Natural killer cell (primary cell): ENCODE measurements around the gene STX11. TPM values are rescaled to one million over a fixed set of nuclear protein-coding genes. Genes with fewer than 3 reads are reported as not detected.

Experiments used
- ATAC-seq, 3 donors: fragments of 150-1000 bp in 2 of 3; fragments of 200-7000 bp in 1 of 3; cut with Tn5 transposase; 1 replicate in 1 of 3; 2 replicates in 2 of 3; pipeline ENCODE4 v1.10.0; 2021; ENCODE audit warnings: mild to moderate bottlenecking in 2 of 3, moderate library complexity in 2 of 3
- DNase-seq, 2 donors: peaks; one replicate each; pipeline versions ENCODE4 v3.0.0 to v3.0.0-alpha.2; 2013 to 2021; ENCODE audit warnings: mixed read lengths in 1 of 2
- H3K27ac ChIP-seq: one replicate; pipeline ENCODE4 v1.5.1; 2013; ENCODE audit warnings: mild to moderate bottlenecking, low read length
- H3K27me3 ChIP-seq: one replicate; pipeline ENCODE4 v1.6.1; 2013; ENCODE audit warnings: low read length; ENCODE audit not compliant: control insufficient read depth, insufficient read depth
- H3K36me3 ChIP-seq: one replicate; pipeline ENCODE4 v1.6.1; 2013; ENCODE audit warnings: low read length; ENCODE audit not compliant: control insufficient read depth, insufficient read depth
- H3K4me1 ChIP-seq: one replicate; pipeline ENCODE4 v1.6.1; 2013; ENCODE audit warnings: low read length; ENCODE audit not compliant: control insufficient read depth, insufficient read depth
- H3K4me3 ChIP-seq: one replicate; pipeline ENCODE4 v1.5.1; 2013; ENCODE audit warnings: low read length
- H3K9me3 ChIP-seq: one replicate; pipeline ENCODE4 v1.6.1; 2013; ENCODE audit warnings: low read length; ENCODE audit not compliant: control insufficient read depth, insufficient read depth
- H3K27ac Mint-ChIP-seq, 2 donors: one replicate each; pipeline ENCODE4 v1.8.0; 2022; ENCODE audit warnings: mild to moderate bottlenecking in 2 of 2, mixed read lengths in 2 of 2, moderate library complexity in 1 of 2
- H3K27me3 Mint-ChIP-seq, 2 donors: one replicate each; pipeline ENCODE4 v1.8.0; 2022; ENCODE audit warnings: low read depth in 2 of 2, mixed read lengths in 2 of 2
- H3K36me3 Mint-ChIP-seq: one replicate; pipeline ENCODE4 v1.8.0; 2022; ENCODE audit warnings: mixed read lengths
- H3K4me1 Mint-ChIP-seq, 2 donors: one replicate each; pipeline ENCODE4 v1.8.0; 2022; ENCODE audit warnings: mixed read lengths in 2 of 2
- H3K4me3 Mint-ChIP-seq: one replicate; pipeline ENCODE4 v1.8.0; 2022; ENCODE audit warnings: mild to moderate bottlenecking, moderate library complexity, mixed read lengths
- H3K9me3 Mint-ChIP-seq, 2 donors: one replicate each; pipeline ENCODE4 v1.8.0; 2022; ENCODE audit warnings: mixed read lengths in 2 of 2
- WGBS: methylation state at CpG from one replicate; pipeline ENCODE4 v1.1.7; 2013; ENCODE audit warnings: missing lambda C conversion rate; ENCODE audit not compliant: insufficient coverage; 5-methylcytosine and 5-hydroxymethylcytosine counted together
- intact Hi-C: fragments of 100-400 bp; cut with micrococcal nuclease; formaldehyde crosslinking; loops from one replicate; pipeline ENCODE4 v1.14.2; 2022
- total RNA-seq, 4 donors: library from RNA; stranded (reverse); fragments of 120-200 nt in 1 of 4; gene quantifications; one replicate each; pipeline versions ENCODE4 v1.2.3 to v1.2.4, GENCODE V29; 2013 to 2022
- TF ChIP-seq, protein P1 (sequence below): fragments of 200-600 bp; IDR thresholded peaks from one replicate; pipeline ENCODE4 v1.8.0; 2022; ENCODE audit warnings: antibody characterized with exemption

Gene STX11
- total RNA-seq, 3 donors from 2014 or later (not counting 1 experiment from before 2014, with no cell fraction given) = 21.9 to 38.3 (median 34.2) TPM

DNA sequence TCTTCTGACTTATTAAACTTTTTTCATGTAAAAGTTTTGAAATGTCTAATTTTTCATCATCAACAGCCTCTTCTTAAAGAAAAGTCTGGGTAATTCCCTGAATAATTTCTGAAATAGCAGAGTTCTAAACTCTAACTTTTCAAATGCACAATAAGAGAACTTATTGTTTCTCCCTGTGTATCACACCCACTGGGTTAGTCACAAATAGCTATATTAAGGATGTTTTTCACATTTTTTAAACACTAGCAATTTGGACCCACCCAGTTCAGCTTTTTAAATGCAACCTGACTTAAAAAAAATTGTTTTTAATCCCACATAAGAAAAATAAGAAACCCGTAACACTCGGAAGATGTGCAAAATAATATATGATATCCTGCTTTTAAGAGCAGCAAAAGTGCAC, 73.4 kb downstream of the STX11 start:
- no peaks in the 10 kb centered on the region for H3K4me1 ChIP-seq
- ATAC-seq (no peak), DNase-seq (no peak)
- no peak overlapping the region for H3K4me3 Mint-ChIP-seq
- H3K36me3 ChIP-seq = no peaks in the 10 kb centered on the region
- H3K27me3 Mint-ChIP-seq = no peaks in the 10 kb centered on the region
- no peak overlapping the region for H3K4me3 ChIP-seq
- H3K36me3 Mint-ChIP-seq = no peaks in the 10 kb centered on the region
- TF ChIP-seq, protein P1, sequence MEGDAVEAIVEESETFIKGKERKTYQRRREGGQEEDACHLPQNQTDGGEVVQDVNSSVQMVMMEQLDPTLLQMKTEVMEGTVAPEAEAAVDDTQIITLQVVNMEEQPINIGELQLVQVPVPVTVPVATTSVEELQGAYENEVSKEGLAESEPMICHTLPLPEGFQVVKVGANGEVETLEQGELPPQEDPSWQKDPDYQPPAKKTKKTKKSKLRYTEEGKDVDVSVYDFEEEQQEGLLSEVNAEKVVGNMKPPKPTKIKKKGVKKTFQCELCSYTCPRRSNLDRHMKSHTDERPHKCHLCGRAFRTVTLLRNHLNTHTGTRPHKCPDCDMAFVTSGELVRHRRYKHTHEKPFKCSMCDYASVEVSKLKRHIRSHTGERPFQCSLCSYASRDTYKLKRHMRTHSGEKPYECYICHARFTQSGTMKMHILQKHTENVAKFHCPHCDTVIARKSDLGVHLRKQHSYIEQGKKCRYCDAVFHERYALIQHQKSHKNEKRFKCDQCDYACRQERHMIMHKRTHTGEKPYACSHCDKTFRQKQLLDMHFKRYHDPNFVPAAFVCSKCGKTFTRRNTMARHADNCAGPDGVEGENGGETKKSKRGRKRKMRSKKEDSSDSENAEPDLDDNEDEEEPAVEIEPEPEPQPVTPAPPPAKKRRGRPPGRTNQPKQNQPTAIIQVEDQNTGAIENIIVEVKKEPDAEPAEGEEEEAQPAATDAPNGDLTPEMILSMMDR = no peak
- no CpG with 5 or more reads among the region's 2 CpGs for WGBS
- intact Hi-C loops = no loop called here
- H3K27me3 ChIP-seq = no peaks in the 10 kb centered on the region
- H3K27ac ChIP-seq = no peak overlapping the region
- H3K27ac Mint-ChIP-seq = no peak overlapping the region
- H3K9me3 Mint-ChIP-seq = no peaks in the 10 kb centered on the region
- no peaks in the 10 kb centered on the region for H3K9me3 ChIP-seq
- H3K4me1 Mint-ChIP-seq = peaks cover under 1 to 1% of the 10 kb centered on the region in 2 donors

- Mint-ChIP-seq H3K4me1 (no peaks in the 10 kb centered on the region), H3K27me3 (no peaks in the 10 kb centered on the region), H3K4me3 (no peak overlapping the region), H3K27ac (no peak overlapping the region), H3K36me3 (no peaks in the 10 kb centered on the region), H3K9me3 (no peaks in the 10 kb centered on the region)
- 100% methylated on average over 1 of the region's 3 CpGs for WGBS
- DNase-seq (no peak), ATAC-seq (no peak)
- intact Hi-C loops = no loop called here
- H3K4me1 ChIP-seq = no peaks in the 10 kb centered on the region
- no peak overlapping the region for H3K4me3 ChIP-seq
- no peak overlapping the region for H3K27ac ChIP-seq
- H3K36me3 ChIP-seq = no peaks in the 10 kb centered on the region
- H3K9me3 ChIP-seq = no peaks in the 10 kb centered on the region
- TF ChIP-seq, protein P1 = no peak
- no peaks in the 10 kb centered on the region for H3K27me3 ChIP-seq
These were observed 81.4 kb downstream of the STX11 start for GRCh38 chr6:144231721-144232120.

- H3K36me3 Mint-ChIP-seq = no peaks in the 10 kb centered on the region
These were observed 82.0 kb downstream of the STX11 start for GRCh38 chr6:144232176-144232831.

More at GRCh38 chr6:144232176-144232831, 82.0 kb downstream of the STX11 start:
- Histone ChIP-seq H3K9me3 (no peaks in the 10 kb centered on the region), H3K4me1 (no peaks in the 10 kb centered on the region), H3K36me3 (no peaks in the 10 kb centered on the region), H3K27me3 (no peaks in the 10 kb centered on the region), H3K27ac (no peak overlapping the region), H3K4me3 (no peak overlapping the region)
- Mint-ChIP-seq H3K4me1 (no peaks in the 10 kb centered on the region), H3K27ac (no peak overlapping the region), H3K9me3 (no peaks in the 10 kb centered on the region), H3K4me3 (no peak overlapping the region), H3K27me3 (no peaks in the 10 kb centered on the region)
- WGBS = 100% methylated on average over 3 of the region's 4 CpGs
- intact Hi-C loops = no loop called here
- TF ChIP-seq, protein P1 = no peak
- no peak for DNase-seq
- ATAC-seq = no peak
